Esophagus mucosa (tissue), 1 donor: ENCODE results near the gene WDFY2. TPM values are rescaled to one million over a fixed set of nuclear protein-coding genes. Genes with fewer than 3 reads are reported as not detected.
"Not testable (repeated sequence)": the region's sequence is repeated elsewhere in the genome, so short reads cannot be mapped to it uniquely, and the experiment has no call there.

Experiments used
- ATAC-seq: fragments of 200-7000 bp; cut with Tn5 transposase; one replicate; pipeline ENCODE4 v1.9.1; 2020
- total RNA-seq: library from RNA; stranded (reverse); gene quantifications from one replicate; pipeline ENCODE4 v1.2.4, GENCODE V29; 2023
- donor health status: DM: yes; HTN: yes; CAD: no.

The WDFY2 gene
- total RNA-seq, 1 donor from 2014 or later = 15.9 TPM

DNA sequence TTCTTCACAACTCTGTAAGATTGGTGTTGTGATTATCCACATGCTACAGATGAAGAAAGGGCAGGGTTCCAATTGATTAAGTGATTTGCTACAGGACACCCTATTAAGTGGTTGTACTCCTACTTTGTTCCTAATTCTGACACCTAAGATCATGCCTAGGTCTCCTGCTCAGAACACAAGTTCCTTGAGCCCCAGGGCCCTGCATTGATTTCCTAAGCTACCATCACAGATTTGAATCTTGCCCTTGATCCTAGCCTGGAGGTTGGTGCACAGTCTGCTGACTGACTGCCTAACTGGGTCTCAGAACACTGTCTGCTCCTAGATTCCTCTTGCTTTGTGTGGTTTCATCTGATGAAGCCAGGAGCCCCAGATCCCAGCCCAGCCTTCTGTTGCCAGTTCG, 19.6 kb upstream of the WDFY2 start:
- no peak for ATAC-seq

DNA sequence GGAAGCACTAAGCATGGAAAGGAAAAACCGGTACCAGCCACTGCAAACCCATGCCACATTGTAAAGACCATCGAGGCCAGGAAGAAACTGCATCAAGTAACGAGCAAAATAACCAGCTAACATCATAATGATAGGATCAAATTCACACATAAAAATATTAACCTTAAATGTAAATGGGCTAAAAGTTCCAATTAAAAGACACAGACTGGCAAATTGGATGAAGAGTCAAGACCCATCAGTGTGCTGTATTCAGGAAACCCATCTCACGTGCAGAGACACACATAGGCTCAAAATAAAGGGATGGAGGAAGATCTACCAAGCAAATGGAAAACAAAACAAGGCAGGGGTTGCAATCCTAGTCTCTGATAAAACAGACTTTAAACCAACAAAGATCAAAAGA, 15.3 kb upstream of the WDFY2 start:
- ATAC-seq = not testable (repeated sequence)

DNA sequence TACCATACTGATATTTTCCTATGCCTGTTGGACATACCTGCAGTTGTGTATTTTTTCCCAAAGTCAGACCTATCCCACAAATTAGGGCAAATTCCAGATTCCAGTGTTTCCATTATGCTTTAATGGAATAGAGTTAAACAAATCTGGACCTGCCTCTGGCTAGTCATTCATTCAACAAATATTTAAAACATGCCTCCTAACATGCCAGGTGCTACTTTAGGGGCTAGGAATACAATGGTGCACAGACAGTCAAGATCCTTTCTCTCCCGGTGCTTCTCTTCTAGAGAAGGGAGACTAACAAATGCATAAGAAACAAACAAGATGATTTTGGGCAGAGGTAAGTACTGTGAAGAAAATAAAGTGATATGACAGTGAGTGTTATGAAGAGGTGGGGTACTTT, 7.5 kb upstream of the WDFY2 start:
- no peak for ATAC-seq

DNA sequence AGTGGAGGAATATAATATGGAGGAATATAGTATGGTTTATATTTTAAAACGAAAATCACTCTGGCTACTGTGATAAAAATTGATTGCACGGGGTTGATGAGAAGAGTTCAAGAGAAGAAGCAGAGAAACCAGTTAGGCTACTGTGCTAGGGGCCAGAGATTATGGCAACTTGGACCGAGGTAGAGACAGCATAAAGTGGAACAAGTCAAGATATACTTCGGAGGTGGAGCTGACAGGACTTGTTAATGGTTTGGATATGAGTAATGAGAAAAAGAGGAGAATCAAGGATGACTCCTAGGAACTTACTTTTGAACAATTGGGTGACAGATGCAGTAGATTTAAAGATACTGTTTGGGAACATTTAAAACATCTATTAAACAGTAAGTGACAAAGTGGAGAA, 6.6 kb upstream of the WDFY2 start:
- ATAC-seq = peak; percentile 83

DNA sequence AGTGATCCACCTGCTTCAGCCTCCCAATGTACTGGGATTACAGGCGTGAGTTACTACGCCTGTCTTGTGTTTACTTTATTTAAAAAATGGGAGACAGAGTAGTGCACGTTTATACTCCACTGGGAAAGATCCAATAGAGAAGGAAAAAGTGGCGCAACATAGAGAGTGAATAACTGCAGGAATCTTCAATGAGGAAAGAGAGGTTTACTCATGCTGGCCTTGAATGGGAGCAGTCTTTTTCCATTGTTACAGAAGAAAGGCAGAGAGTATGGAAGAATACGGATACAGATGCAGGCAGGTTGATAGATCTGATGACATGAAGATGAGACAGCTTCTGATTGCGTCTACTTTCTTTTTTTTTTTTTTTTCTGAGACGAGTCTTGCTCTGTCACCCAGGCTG, 4.6 kb upstream of the WDFY2 start:
- no peak for ATAC-seq

DNA sequence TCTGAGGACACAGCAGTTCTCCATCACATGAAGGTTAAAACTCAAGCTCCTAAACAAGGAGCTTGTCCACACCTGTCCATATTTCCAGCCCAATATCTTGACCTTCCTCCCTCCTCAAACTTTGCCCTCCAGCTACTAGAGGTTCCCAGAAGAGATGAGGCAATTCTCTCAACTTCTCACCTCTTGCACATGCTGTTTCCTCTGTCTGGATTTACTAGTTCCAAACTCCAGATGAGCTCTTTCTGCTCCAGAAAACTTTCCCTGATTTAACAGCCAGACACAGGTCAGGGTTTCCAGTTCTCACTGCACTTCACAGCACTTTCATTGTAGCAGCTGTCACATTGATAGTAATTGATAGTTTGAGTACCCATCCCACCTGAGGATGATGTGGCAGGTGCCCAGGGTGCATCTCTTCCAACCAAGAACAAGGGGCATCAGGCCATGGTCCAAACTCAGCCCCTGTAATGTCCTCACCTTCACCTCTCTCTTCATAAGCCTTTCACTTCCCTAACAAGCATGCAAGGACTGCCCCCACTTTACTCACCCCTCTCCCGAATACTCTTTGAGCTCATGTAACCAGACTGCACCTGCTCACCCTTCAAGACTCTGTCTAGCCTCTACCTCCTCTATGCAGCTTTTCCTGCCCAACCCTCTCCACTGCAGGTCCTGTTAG, 3.0 kb upstream of the WDFY2 start:
- no peak for ATAC-seq

DNA sequence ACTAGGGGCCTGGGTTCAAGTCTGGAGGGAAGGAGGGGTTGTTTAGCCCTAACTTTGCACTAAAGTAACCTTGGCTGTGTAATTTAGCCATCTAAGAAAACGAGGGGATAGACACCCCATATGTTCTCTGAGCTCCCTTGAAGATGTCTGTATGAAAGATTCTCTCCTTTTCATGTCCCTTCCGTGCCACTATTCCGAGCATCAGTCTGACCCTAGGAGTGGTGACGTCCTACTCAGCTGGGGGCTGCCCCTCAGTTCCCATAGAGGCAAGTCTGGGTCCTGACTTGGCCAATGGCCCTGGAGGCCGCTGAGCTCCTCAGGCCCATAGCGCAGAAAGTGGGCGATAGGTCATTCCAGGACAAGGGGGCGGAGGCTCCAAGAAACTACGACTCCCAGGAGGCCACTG, 790 bp upstream of the WDFY2 start:
- ATAC-seq = no peak

DNA sequence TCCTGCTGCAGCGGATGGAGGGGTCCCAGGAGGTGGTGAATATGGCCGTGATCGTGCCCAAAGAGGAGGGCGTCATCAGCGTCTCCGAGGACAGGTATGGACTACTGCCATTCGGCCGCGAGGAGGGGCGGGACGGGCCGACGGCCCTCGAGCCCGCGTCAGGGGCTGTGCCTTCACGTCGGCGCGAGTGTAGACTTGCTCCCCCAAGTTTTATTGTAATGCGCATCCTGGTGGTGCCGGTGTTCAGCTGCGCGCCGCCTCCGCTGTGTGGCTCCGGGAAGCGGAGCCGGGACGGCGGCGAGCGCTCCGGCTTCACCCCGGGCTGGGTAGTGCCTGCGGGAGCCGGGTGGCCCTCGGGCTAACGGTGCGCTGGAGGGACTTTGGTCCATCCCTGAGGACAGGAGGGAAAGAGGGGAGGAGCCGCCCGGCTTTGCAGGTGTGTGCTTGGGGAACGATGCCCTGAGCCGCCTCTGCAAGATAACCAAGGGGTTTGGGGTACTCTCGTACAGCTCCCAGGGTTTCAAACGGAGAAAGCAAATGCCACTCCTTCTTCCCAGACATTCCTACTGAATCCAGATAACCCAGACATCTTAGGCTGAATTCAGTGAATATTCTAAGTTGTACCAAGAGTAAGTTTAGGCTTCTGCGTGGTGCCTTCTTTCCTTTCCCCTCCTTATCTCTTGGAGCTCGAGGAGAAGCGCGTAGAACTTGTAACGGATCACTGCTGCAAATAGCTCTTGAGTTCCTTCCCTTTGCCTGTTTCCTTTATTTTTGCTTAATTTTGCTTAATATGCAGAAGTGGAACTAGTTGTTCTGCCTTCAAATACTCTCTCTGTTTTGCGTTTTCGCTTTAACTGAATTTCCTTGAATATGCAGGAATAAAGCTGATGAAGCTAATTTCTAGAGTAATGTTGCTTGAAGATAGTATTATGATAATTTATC, 740 bp downstream of the WDFY2 start:
- peak; percentile 63 for ATAC-seq

DNA sequence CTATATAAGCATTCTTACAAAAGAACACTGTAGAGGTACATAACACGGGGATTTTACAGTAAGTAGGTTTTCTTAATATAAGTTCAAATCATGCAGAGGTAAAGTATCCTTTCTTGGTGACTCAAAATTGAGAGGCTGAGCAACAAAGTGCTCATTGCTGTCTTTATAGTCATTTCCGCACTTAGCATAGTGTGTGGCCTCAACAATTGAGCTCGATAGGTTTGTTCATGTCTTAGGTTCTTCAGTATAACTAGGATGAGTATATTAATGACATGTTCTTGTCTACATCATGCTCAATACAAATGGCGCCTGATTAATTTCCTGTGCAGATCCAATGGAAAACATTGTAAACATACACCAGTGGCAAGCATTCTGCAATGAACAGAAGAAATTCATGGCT, 1.4 kb downstream of the WDFY2 start:
- ATAC-seq = no peak

DNA sequence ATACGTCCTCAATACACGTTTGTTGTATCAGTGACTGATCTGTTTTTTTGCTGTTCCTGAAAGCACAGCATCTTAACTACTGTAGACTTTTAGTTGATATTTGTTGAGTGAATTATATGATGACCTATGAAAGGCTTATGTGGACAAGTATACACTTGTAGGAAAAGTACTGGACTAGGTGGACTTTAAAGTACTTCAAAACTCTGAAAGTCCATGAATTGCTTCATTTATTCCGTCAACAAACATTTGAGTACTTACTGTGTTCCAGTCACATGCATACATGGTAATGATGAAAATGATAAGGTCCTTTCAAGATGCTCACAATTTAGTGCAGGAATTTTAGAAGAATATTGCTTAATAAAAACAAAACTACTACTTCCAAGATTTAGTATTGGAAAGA, 3.1 kb downstream of the WDFY2 start:
- no peak for ATAC-seq

DNA sequence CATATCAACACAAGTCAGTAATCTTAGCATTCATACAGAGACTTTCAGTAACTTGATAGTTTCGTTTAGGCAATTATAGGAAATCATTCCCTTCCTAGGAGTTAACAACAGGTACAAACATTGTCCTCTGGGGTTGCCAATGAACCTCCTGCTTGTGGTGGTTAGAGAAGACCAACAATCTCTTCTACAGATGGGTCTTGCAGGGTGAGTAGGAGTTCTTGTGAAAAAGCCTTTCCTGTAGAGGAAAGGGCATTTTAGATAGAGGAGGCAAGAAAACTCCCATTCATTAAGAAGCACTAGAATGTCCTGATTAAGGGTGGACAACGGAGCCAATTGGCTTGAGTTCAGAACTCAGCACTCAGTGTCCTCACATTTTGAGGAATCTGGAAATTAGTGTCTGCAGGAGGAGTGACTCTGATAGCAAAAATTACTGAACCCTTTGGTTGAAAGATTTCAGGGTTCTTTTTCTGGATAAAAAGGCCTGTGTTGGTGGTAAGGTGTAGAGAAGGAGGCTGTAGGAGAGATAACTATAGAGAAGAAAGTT, 4.2 kb downstream of the WDFY2 start:
- ATAC-seq = no peak

DNA sequence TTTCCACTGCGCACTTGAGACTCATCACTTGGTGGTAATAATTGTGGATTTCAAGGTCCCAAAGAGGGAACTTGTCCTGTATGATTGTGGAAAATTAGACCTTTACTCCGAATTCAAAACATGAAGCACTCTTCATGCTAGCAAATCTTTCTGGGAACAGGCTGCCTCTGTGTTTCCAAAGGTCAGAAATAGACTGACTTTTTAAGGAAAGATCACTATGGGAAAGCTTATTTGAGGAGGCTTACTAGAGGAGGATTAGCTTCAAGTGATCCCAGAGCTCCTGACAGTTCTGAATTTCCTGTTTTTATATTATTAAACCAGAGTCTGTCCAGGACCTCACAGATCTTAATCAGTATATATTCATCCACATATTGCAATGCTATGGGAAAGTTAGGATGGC, 5.5 kb downstream of the WDFY2 start:
- ATAC-seq = no peak

DNA sequence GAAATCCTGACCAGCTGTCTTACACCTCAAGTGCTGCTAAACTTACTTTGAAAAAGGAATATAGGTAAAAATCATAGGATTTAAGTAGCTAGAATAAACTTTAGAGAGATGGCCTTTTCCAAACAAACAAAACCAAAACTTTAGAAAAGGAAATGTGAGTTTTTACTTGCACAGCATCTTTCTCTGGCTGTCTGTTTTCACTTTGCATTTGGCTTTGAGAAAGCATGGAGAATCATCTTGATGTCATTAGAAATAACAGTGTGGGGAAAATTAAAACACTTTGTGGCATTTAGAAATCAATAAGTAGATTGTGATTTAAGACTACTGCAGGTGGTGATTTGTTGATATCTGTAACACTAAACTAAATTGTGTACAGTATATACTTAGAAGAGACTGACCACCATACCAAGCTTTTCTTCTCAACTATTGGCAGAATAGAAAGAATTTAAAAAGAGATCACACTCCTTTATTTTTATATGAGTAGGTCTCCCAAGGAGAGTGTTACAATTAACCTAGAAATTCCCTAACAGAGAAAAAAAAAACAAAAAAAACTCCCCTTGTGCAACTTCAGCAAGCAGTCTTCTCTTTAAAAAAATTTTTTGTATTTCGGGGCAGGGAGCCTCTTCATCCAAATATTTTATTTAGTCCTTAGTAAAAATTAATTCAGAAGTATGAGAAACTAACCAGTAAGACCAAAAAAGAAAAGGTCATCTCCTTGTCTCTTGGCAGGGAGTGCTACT, 6.1 kb downstream of the WDFY2 start:
- ATAC-seq = no peak

DNA sequence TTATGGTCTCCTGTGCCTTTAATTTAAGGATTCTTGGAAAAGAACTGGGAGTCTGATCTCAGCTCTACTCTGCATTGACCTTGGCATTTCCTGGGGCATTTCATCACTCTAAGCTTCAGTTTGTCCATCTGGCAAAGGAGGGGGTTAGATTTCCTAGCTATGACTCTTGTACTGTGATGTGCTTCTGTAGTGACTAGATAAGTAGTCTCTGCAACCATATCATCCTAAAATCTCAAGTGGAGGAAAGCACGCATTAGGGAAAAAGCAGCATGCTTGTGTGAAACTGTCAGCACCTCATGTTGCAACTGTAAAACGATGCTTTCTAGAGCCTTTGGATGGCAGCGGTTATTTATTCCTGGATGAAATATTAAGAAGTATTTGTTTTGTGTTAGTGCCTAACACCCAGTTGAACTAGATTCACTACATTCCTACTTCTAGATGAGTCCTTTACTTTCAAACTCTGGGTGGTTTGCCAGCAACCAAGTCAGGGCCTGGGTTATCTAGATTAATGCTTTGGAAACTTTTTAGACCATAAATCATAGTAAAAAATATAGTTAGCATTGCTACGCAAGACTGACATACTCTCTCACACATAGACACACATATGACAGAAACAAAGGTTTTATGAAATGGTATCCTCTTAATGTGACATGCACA, 6.8 kb downstream of the WDFY2 start:
- ATAC-seq = peak; percentile 87

DNA sequence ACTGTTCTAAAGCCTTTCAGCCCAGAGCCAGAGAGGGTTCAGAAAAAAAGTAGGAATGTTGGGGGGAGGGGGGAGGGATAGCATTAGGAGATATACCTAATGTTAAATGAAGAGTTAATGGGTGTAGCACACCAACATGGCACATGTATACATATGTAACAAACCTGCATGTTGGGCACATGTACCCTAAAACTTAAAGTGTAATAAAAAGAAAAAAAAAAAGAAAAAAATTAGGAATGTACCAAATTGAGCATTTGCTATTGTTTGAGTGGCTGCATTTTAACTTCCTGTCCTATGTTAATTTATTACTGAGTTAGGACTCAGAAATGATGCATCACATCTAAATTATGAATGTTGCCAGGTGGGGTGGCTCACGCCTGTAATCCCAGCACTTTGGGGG, 7.7 kb downstream of the WDFY2 start:
- ATAC-seq = not testable (repeated sequence)

DNA sequence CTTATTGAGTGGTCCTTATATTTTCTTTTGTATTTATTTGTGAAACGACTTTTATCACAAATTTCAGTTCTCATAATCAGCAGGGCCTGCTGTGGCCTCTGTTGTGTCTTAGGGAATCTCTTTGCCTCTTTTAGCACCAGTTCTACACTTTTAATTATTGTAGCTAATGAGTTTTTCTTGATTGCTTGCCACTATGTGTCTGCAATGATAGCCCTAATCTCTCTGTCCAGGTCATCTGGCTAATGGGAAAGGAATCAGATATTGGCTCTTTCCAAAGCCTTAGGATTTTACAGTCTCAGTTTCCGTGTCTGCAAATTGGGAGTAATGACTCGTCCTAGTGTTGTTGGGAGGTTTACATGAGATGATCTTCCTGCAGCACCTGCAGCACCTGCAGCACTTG, 10.2 kb downstream of the WDFY2 start:
- no peak for ATAC-seq

DNA sequence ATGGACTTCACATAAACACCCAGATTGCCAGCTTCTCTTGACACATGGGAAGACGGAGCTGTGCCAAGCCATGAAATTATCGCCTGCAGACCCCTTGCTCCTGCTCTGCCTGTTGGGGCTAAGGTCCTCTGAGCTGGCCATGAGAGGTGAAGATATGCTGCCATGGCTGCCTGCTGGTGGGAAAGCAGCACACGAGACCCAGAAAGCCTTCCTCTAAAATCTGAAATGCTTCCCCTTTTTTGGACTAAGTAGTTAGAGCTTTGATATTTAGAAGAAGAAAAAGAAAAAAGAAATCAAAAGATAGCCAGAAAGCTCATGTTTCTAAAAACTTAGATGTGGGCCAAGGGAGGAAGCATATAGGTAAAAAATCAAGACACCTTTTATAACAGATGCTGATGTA, 11.2 kb downstream of the WDFY2 start:
- no peak for ATAC-seq

DNA sequence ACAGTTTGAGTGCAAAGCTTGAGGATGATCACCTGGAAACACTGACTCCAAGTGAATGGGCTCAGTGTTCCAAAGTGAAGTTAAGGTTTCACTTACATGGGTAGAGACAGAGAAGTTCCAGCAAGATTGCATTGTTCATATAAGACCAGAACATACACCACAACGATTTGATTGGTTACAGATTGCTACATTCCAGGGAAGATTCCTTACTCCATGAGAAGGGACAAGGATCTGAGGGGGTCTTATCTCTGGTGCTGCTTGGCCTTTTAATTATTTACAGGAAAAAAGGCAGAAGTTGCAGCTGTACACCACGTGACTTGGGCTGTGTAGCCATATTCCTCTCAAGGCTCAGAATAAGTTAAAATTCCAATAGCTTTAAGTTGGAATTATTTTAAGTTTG, 12.3 kb downstream of the WDFY2 start:
- no peak for ATAC-seq

DNA sequence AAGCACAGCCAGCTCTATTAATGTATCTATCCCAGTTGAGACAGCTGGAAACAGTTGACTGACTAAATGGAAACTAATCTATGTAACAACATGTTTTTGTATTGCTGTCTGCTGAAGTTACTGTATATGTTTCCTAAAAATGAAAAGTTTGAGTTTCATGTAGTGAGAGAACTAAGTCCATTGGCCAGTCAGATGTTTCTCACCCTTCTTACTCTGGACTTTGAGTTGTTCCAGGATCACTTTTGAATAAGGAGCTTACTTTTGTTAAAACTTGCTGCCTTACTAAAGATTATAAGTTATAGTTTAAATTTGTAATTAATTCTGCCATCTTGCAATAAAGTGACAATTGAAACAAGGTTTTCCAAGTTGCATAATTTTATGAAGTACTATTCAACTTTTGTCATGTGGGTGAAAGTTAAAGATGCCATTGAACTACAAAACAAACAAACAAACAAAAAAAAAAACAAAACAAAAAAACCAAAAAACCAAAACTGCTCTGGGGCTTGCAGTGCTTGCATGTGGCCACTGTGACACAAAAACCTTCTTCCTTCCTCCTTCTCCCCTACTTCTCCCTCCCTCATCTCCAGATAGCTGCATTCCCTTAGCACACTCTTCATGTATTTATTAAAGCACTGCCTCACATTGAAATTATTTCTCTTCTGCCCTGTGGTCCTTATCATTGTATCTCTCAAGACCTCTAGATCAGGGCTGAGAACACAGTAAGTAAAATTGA, 15.3 kb downstream of the WDFY2 start:
- ATAC-seq = no peak

DNA sequence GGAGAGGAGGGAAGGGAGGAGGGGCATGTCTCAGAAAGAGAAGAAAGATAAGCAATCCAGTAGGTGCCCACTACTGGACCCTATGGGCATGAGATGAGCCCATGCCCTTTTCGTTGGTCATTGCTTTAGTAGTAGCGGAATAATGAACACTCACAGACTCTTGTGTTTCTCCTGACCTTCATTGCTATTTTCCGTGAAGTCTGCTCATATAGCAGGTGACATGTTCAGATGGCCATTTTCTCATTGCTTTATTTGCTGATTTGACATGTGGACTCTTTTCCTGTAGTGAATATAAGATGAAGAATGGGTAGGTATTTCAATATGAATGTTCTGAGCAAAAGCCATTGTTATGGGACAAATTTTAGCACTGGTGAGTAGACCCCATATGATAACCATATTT, 16.4 kb downstream of the WDFY2 start:
- ATAC-seq = no peak

DNA sequence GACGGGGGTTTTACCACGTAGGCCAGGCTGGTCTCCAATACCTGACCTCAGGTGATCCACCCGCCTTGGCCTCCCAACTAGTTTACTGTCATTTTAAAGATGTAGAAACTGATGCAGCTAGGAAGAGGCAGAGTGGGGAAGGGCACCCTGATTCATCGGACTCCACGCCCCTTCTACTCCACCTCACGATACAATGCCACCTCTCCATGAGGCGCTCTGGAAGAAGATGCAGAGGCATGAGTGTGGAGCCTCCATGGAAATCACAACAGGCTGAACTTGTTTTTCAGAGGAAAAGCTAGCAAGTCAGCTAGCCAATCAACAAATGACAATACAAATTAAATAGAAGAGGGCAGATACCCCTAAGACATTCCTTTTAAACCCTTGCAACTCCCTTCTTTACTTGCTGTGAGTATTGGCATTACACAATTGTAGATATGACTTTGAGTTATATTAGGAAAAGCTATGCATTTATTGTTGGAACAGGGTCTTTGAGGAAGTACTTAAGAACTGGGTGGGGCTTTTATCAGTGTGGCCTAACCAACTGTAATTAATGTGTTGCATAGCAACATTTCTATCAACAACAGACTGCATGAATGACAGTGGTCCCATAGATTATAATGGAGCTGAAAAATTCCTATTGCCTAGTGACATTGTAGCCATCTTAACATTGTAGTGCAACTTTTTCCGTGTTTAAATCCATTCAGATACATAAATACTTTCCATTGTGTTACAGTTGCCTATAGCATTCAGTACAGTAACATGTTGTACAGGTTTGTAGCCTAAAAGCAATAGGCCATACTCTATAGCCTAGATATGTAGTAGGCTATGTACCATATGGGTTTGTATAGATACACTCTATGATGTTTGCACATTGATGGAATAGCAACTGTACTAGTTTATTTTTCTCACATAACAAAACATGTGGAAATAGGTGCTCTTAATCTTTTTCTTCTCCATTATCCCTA, 17.6 kb downstream of the WDFY2 start:
- peak; percentile 79 for ATAC-seq
